NCI-H748 (cell line): ENCODE data around the gene PRKN.

Experiments used
- DNase-seq: peaks from one replicate; lab custom pipeline; 2025; ENCODE audit not compliant: unreplicated experiment; lab: John Stamatoyannopoulos, UW

PRKN gene

DNA sequence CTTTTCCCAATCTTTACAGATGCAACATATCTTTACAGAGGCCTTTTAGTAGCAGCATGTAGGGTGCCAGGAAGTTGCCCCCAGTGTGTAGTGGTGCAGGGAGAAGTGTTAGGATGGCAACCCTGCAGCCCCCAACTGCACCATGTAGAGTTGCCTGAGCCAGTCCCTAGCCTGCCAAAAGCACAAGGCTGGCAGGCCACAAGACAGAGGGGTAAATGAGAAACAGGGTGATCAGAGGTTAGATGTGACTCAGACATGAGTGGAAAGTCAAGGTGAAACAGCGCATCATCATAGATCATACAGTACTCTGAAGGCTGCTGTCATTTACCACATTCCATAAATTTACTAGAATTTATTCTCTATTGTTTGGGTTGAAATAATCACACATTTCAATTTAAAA lies 467.5 kb downstream of the PRKN start:
- no peak for DNase-seq

GRCh38 chr6:162258647-162259046 lies 468.9 kb downstream of the PRKN start:
- DNase-seq: no peak

GRCh38 chr6:162256361-162256760 lies 471.2 kb downstream of the PRKN start:
- DNase-seq: no peak

DNA sequence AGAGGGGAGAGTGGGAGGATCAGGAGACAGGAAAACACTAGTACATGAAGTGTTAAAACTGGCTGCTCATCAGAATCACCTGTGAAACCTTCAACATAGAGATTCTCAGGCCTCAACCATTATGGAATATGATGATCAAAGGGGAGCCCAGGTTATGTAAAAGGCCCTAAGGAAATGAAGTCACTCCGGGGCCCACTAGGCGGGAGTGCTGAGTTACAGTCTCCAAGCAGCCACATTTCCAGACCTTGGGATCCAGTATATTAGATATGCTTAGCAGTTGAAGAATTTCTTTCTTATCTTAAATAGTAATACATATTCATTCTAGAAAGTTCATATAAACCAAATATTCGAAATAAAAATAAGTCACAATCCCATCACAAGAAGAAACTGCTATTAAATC lies 476.3 kb downstream of the PRKN start:
- DNase-seq: peak; percentile 5

DNA sequence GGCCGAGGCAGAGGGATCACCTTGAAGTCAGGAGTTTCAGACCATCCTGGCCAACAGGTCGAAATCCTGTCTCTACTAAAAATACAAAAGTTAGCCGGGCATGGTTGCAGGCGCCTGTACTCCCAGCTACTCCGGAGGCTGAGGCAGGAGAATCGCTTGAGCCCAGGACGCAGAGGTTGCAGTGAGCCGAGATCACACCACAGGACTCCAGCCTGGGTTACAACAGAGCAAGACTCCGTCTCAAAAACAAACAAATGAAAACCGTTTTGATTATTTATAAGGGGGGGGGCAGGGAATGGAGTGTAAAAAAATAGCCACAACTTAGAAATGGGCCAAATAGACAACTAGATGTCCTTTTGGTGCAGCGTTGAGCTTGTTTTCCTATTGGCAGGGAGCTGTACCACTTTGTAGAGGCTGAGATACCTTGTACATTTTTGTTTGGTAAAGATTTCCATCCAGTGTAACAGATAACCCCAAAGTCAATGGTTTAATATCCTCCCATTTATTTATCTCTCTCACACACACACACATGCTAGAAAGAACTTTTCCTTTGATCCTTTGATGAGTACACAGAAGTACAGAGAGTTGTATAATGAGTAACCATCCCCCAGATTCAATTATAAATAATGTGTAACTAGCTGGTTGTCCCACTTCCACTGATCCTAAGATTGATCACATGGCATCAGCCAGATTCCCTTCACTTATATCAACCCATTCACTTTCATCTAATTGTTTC lies 477.5 kb downstream of the PRKN start:
- DNase-seq: no peak

DNA sequence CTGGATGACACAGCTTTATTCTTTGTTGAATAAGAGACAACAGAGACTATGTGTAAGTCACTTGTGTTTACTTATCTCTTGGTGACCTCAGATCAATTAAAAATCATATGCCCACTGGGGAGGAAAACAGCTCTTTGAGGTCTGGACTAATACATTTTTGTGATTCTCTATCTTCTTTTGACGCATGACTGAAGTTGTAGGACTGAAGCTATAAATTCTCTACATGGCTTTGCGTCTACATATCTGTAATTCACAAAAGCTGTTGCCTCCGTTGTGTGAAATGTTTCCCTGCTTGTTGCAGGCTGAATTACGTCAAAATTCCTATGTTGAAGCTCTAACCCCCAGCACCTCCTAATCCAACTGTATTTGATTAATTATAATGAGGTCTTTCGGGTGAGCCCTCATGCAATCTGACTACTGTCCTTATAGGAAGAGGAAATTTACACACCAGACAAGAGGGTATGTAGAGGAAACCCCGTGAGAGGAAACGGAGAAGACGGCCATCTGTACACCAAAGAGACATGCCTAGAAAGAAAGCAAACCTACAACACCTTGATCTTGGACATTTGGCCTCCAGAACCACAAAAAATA lies 481.6 kb downstream of the PRKN start:
- DNase-seq: no peak

- DNase-seq: no peak
Measured at GRCh38 chr6:162244031-162244430, 483.5 kb downstream of the PRKN start.

DNA sequence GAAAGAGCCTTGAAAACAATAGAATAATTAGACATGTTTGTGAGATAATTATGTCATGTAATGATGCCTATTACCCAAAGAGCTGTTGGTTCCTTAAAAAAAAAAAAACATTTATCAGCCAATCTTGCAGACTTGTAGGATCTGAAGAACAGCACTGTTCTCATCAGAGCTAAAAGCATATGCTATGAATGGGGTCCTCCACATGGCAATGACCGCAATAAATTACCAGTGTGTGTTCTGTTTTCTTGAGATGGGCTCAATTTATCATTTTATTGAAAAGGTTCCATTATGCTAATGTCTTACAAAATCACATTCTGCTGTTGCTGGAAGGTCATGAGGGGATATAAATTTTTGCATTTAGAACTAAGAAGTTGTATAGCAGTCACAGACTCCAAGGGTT lies 484.7 kb downstream of the PRKN start:
- DNase-seq: no peak

DNA sequence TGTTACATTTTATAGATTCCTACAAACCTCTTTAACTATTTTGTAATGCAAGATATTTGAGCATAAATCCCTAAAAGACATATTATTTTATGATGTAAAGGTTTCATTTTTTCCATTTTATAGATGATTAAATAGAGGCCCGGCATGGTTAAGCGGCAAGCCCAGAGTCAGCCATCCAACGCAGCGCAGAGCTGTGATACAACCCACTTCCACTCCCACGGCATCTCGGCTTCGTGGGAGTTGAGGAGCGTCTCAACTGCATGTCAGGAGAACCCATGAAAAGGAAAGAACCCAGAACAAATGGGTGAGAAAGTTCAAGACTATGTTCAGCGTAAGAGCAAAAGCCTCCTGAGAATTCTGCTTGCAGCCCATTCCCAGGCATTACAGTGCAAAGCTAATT lies 488.2 kb downstream of the PRKN start:
- DNase-seq: no peak

GRCh38 chr6:162238675-162239074 lies 488.9 kb downstream of the PRKN start:
- no peak for DNase-seq

- no peak for DNase-seq
Measured at GRCh38 chr6:162237331-162237730, 490.2 kb downstream of the PRKN start.

DNA sequence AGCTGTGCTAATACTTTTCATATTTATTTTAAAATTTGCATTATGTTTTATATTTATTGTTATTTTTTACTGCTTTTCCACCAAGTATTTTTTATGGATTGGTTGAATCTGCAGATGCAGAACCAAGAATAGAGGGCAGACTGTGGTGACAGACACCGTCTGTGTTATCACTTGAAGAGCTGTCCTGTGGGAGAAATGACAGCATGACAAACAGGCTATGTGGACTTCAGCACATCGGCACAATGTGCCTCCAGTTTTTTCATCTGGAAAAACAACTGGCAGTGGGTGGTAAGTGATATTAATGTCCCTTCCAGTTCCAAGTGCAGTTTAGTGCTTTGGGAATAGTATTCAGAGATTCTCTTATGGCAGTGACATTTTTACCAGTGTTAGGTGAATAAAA lies 492.9 kb downstream of the PRKN start:
- DNase-seq: no peak

DNA sequence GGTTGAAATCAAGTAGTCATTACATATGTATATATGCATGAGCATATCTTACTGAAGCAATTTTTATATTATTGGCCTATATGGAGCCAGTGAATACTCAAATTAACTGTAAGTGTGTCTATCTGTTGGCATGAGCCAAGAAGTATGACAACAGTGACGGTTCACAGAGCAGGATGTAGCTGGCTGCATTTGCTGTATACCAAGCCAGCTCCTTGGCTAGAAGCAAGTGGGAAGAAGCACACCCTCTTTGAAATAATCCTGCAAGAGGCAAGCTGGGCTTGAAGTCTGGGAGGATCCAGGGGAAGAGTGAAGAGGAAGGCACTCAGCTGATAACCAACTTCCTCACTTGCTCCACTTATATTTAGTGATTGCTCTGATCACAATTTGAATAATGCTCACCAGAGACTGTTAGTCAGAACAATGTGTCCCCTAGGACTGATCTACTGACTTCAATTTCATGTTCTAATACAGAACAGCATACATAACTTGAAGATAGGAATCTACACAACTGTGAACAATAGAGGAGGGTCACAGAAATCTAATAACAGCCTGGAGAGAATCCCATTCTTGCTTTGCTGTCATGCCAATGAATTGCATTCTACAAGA lies 497.3 kb downstream of the PRKN start:
- DNase-seq: no peak

DNA sequence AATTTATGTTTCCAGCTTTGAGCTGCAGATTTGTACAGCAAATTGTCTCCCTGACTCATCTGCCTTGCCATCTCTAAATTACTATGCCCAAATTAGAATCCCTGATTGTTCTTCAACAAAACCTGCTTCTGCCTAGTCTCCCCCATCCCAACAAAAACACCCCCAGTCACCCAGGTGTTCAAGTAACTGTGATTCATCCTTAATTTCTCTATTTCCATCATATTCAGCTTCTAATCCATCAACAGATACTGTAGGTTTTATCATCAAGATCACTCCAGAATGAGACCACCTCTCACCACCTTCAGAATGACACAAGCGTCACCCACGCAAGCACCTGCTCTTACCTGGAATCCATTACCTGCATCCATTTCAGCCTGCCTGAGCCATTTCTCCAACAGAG lies 498.5 kb downstream of the PRKN start:
- DNase-seq: no peak

GRCh38 chr6:162226803-162227202 lies 500.8 kb downstream of the PRKN start:
- no peak for DNase-seq

- DNase-seq: no peak
Measured at GRCh38 chr6:162222521-162222920, 505.0 kb downstream of the PRKN start.

DNA sequence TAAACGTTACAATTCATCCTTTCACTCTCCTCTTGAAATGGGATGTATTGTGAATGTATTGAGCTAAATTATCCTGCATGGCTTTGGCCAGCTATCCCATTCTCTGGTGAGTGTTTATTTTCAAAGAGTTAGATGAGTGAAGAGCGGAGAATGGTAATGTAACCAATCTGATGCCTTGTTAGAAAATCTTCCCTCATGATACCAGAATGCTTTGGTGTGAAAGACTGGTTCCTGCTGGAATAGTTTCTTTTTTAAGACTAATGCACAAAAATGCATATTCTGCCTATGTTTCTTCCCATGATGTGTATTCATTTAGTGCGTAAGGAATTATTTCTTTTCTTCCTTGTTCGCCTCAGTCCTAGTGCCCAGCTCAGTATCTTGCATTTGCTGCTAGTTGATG lies 506.7 kb downstream of the PRKN start:
- no peak for DNase-seq

DNA sequence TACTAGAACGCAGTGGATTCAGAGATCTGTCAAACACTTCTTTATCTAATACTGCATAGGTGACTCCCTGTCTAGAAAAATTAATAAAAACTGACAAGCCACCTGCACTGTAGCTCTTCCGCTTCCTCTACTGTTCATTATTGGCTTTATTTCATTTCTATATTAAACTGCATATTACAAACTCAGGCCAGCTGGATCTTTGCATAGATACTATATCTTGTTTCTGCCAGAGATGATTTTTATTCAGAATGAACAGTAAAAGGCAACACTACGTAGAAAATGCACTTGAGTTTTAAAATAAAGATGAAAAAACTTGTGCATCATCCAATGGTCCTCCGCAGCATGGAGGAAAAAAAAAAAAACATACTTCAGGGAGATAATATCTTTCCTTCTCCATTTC lies 508.3 kb downstream of the PRKN start:
- DNase-seq: no peak

DNA sequence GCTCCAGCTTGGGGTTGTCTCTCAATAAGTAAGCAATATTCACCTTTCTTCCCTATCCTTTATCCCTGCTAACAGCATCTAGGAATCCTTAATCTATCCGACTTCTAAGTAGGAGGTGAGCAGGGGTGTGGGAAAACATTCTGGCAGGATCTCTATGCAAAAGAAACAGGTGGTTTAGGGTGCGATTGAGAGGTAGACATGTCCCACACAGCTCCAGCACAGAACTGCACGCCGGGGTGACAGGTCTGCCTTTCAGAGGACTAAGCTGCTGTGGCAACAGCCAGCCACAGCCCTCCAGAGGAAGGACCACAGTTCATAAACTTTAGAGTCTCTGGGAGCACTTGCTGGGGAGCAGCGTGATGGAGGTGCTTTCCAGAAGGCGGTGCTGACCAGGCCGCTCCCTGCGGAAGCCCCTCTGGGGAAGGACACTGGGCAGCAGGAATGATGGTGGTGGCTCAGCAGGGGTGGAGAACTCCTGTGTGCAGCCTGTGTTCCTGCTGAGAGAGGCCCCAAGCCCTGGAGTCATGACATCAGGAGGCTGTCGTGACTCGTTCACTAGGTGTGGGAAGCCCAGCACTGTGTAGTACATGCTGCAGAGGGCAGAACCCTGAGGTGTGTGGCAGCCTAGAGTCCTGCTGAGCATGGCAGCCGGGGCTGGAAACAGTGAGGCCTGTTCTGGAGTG lies 509.6 kb downstream of the PRKN start:
- DNase-seq: no peak

GRCh38 chr6:162217058-162217457 lies 510.5 kb downstream of the PRKN start:
- no peak for DNase-seq

DNA sequence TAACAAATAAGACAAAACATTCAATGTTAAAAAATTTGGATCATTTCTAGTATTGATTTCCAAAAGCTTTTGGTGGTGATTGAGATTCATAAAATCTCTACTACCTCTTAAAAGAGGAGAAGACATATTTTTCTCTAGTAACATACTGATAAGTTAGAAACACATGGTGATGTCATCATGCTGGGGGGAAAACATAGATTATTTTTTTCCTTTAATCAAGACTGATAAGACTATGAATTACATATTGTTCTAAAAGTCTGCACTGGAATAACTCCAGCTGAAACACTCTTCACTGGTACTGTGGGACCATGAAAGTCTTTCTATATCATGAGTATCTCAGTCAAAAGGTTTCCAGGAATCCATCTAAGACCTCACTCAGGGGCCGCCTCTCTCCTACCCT lies 515.8 kb downstream of the PRKN start:
- DNase-seq: no peak

DNA sequence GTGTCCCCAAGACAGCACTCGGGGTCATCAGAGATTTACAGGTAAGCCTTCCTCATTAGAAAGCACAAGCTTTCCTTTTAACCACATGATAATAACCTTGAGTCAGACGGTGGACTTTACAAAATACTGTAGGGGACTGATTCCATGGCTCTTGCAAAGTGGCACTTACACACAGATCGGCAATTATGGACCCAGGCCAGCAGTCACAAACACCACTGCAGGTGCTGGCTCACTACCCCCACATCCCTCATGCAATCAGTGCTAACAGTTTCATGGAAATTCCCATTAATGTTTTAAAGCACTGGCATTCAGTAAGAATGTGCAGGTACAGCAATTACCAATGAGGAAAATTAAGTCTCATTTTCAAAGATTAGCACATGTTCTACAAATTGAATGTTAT lies 516.5 kb downstream of the PRKN start:
- DNase-seq: peak; percentile 35
